HepG2 (cell line): ENCODE data around the gene NDRG3. TPM values are rescaled to one million over a fixed set of nuclear protein-coding genes. Genes with fewer than 3 reads are reported as not detected.

Experiments used
- ARNT2 ChIP-seq: sonication (generic); formaldehyde crosslinking; IDR thresholded peaks from 2 replicates; pipeline ENCODE4 v1.8.0; 2022; ENCODE audit warnings: mild to moderate bottlenecking, low read depth, missing genetic modification reagents, moderate library complexity
- CAMTA2 ChIP-seq: sonication (generic); formaldehyde crosslinking; IDR thresholded peaks from 2 replicates; pipeline ENCODE4 v1.4.0; 2020; ENCODE audit warnings: mild to moderate bottlenecking, missing genetic modification reagents, borderline replicate concordance
- ETV6 ChIP-seq: sonication (generic); formaldehyde crosslinking; conservative IDR thresholded peaks from 2 replicates; pipeline ENCODE4 v1.4.0; 2020; ENCODE audit warnings: missing genetic modification reagents
- MXD1 ChIP-seq: sonication (generic); formaldehyde crosslinking; IDR thresholded peaks from 2 replicates; pipeline ENCODE4 v1.4.0; 2020; ENCODE audit warnings: mild to moderate bottlenecking, missing genetic modification reagents
- MYC ChIP-seq: sonication (generic); formaldehyde crosslinking; IDR thresholded peaks from 2 replicates; pipeline ENCODE4 v1.9.0; 2021; ENCODE audit warnings: missing genetic modification reagents, borderline replicate concordance
- NFRKB ChIP-seq: fragments of 450-650 bp; IDR thresholded peaks from 2 replicates; pipeline ENCODE4 v1.6.1; 2017
- PRPF4 ChIP-seq: fragments of 200-400 bp; formaldehyde crosslinking; IDR thresholded peaks from 2 replicates; pipeline ENCODE4 v1.6.1; 2016; ENCODE audit warnings: low read length, low read depth; ENCODE audit not compliant: poor library complexity, severe bottlenecking
- SATB2 ChIP-seq: sonication (generic); formaldehyde crosslinking; IDR thresholded peaks from 2 replicates; pipeline ENCODE4 v1.5.0; 2020; ENCODE audit warnings: missing genetic modification reagents
- SRSF4 ChIP-seq: fragments of 200-400 bp; formaldehyde crosslinking; IDR thresholded peaks from one replicate; pipeline ENCODE4 v1.6.1; 2018; ENCODE audit warnings: mild to moderate bottlenecking, low read depth, low read length, moderate library complexity; ENCODE audit not compliant: poor library complexity, severe bottlenecking
- TBL1XR1 ChIP-seq: fragments of 150-350 bp; IDR thresholded peaks from 2 replicates; pipeline ENCODE4 v1.6.1; 2014; ENCODE audit warnings: borderline replicate concordance, low read length; ENCODE audit not compliant: partially characterized antibody
- ZFAT ChIP-seq: sonication (generic); formaldehyde crosslinking; conservative IDR thresholded peaks from 2 replicates; pipeline ENCODE4 v1.8.1; 2023; ENCODE audit warnings: missing genetic modification reagents, inconsistent platforms
- ZNF207 ChIP-seq: fragments of 450-650 bp; IDR thresholded peaks from 2 replicates; pipeline ENCODE4 v1.6.1; 2016; ENCODE audit warnings: antibody characterized with exemption, borderline replicate concordance
- ZNF547 ChIP-seq: sonication (generic); formaldehyde crosslinking; IDR thresholded peaks from 2 replicates; pipeline ENCODE4 v1.5.1; 2020; ENCODE audit warnings: mild to moderate bottlenecking, missing genetic modification reagents
- ZNF614 ChIP-seq: IDR thresholded peaks from 2 replicates; pipeline ENCODE4 v1.6.1; 2018; ENCODE audit warnings: missing biosample characterization, missing genetic modification reagents, inconsistent platforms, borderline replicate concordance
- ZNF629 ChIP-seq: sonication (generic); formaldehyde crosslinking; conservative IDR thresholded peaks from 2 replicates; pipeline ENCODE4 v1.5.0; 2020; ENCODE audit warnings: missing genetic modification reagents
- ZSCAN31 ChIP-seq: sonication (generic); formaldehyde crosslinking; IDR thresholded peaks from 2 replicates; pipeline ENCODE4 v1.5.0; 2020; ENCODE audit warnings: low read depth, mild to moderate bottlenecking, missing genetic modification reagents
- ZUFSP ChIP-seq: sonication (generic); formaldehyde crosslinking; IDR thresholded peaks from 2 replicates; pipeline ENCODE4 v1.9.0; 2021; ENCODE audit warnings: missing genetic modification reagents, mild to moderate bottlenecking, borderline replicate concordance
- polyA plus RNA-seq, 8 experiments: library from polyadenylated mRNA; depleted of rRNA in 3 of 8; stranded (reverse) in 7 of 8; unstranded in 1 of 8; fragments of >200 nt; fragmentation: Illumina TruSeq in 4 of 8; extraction: Trizol in 4 of 8; gene quantifications; 2 replicates each; pipeline versions ENCODE4 v1.2.1 to v1.2.3, GENCODE V29; 2011 to 2016; ENCODE audit warnings: low read depth in 4 of 8, missing spikeins in 1 of 8, mixed read lengths in 1 of 8; ENCODE audit not compliant: insufficient read depth in 1 of 8
- total RNA-seq, 5 experiments: library from RNA; depleted of rRNA; stranded (reverse); fragments of >200 nt; fragmentation: Illumina TruSeq; extraction: Trizol; gene quantifications; 2 replicates each; pipeline ENCODE4 v1.2.3, GENCODE V29; 2016; ENCODE audit warnings: low read depth in 1 of 5
- TF ChIP-seq, protein P1 (sequence below): sonication (generic); formaldehyde crosslinking; IDR thresholded peaks from 2 replicates; pipeline ENCODE4 v1.8.0; 2022; ENCODE audit warnings: missing genetic modification reagents, mild to moderate bottlenecking, inconsistent platforms, borderline replicate concordance
- TF ChIP-seq, protein P2 (sequence below): sonication (generic); formaldehyde crosslinking; IDR thresholded peaks from 2 replicates; pipeline ENCODE4 v1.4.0; 2020; ENCODE audit warnings: missing genetic modification reagents
- TF ChIP-seq, protein P3 (sequence below): sonication (generic); formaldehyde crosslinking; IDR thresholded peaks from 2 replicates; pipeline ENCODE4 v1.5.1; 2020; ENCODE audit warnings: missing genetic modification reagents, mild to moderate bottlenecking, borderline replicate concordance

The NDRG3 gene
- total and polyA plus RNA-seq, 2 of the 13 experiments (the other 11 are each of a cell fraction or from before 2014, with no cell fraction given) = 36.0 to 40.5 TPM

GRCh38 chr20:36606158-36607066, 139.5 kb downstream of the NDRG3 start (continued):
- TF ChIP-seq, protein P1, sequence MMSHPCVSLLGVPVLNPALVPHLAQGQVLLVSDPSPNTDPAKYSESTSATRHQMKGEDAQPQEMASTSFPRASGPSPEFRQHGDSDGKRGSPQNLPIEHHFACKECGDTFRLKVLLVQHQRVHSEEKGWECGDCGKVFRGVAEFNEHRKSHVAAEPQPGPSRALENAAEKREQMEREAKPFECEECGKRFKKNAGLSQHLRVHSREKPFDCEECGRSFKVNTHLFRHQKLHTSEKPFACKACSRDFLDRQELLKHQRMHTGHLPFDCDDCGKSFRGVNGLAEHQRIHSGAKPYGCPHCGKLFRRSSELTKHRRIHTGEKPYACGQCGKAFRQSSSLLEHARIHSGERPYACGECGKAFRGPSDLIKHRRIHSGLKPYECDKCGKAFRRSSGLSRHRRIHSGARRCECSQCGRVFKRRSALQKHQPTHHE (CRISPR knock-in tag) = no peak; the same call in 1 of the 2 replicates
- TF ChIP-seq ZFAT (no peak), NFRKB (no peak), PRPF4 (peak; percentile 69), MYC (no peak), ARNT2 (CRISPR knock-in tag) (no peak), SRSF4 (no peak), ZNF207 (no peak), ZSCAN31 (no peak), ZUFSP (no peak), SATB2 (CRISPR knock-in tag) (0 out of 2 replicates have a peak, but pooled peaks have one; percentile 44), TBL1XR1 (no peak), ZNF547 (CRISPR knock-in tag) (no peak), MXD1 (CRISPR knock-in tag) (no peak), CAMTA2 (no peak), ZNF629 (no peak), ZNF614 (no peak), ETV6 (CRISPR knock-in tag) (no peak; the same call in 1 of the 2 replicates)
- TF ChIP-seq, protein P2, sequence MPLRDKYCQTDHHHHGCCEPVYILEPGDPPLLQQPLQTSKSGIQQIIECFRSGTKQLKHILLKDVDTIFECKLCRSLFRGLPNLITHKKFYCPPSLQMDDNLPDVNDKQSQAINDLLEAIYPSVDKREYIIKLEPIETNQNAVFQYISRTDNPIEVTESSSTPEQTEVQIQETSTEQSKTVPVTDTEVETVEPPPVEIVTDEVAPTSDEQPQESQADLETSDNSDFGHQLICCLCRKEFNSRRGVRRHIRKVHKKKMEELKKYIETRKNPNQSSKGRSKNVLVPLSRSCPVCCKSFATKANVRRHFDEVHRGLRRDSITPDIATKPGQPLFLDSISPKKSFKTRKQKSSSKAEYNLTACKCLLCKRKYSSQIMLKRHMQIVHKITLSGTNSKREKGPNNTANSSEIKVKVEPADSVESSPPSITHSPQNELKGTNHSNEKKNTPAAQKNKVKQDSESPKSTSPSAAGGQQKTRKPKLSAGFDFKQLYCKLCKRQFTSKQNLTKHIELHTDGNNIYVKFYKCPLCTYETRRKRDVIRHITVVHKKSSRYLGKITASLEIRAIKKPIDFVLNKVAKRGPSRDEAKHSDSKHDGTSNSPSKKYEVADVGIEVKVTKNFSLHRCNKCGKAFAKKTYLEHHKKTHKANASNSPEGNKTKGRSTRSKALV (CRISPR knock-in tag) = 0 out of 2 replicates have a peak, but pooled peaks have one; percentile 10
- TF ChIP-seq, protein P3, sequence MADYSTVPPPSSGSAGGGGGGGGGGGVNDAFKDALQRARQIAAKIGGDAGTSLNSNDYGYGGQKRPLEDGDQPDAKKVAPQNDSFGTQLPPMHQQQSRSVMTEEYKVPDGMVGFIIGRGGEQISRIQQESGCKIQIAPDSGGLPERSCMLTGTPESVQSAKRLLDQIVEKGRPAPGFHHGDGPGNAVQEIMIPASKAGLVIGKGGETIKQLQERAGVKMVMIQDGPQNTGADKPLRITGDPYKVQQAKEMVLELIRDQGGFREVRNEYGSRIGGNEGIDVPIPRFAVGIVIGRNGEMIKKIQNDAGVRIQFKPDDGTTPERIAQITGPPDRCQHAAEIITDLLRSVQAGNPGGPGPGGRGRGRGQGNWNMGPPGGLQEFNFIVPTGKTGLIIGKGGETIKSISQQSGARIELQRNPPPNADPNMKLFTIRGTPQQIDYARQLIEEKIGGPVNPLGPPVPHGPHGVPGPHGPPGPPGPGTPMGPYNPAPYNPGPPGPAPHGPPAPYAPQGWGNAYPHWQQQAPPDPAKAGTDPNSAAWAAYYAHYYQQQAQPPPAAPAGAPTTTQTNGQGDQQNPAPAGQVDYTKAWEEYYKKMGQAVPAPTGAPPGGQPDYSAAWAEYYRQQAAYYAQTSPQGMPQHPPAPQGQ (CRISPR knock-in tag) = peak; percentile 22; the same call in 1 of the 2 replicates
